Muscle of leg (tissue), 11 donors: Measurements from ENCODE around the gene CEP97. TPM values are rescaled to one million over a fixed set of nuclear protein-coding genes. Genes with fewer than 3 reads are reported as not detected.
"Not testable (repeated sequence)": the region's sequence is repeated elsewhere in the genome, so short reads cannot be mapped to it uniquely, and the experiment has no call there.

Source experiments
- DNase-seq: peaks from one replicate; pipeline ENCODE4 v3.0.0; 2013
- H3K27ac ChIP-seq: one replicate; pipeline ENCODE4 v1.5.1; 2013; ENCODE audit warnings: mild to moderate bottlenecking, low read length, control low read depth
- H3K27me3 ChIP-seq: one replicate; pipeline ENCODE4 v1.6.1; 2013; ENCODE audit warnings: low read length; ENCODE audit not compliant: control insufficient read depth, insufficient read depth
- H3K36me3 ChIP-seq: one replicate; pipeline ENCODE4 v1.6.1; 2013; ENCODE audit warnings: low read length; ENCODE audit not compliant: control insufficient read depth, insufficient read depth
- H3K4me1 ChIP-seq: one replicate; pipeline ENCODE4 v1.6.1; 2013; ENCODE audit warnings: low read length; ENCODE audit not compliant: control insufficient read depth, insufficient read depth
- H3K4me3 ChIP-seq: one replicate; pipeline ENCODE4 v1.5.1; 2013; ENCODE audit warnings: low read length, control low read depth
- H3K9me3 ChIP-seq: replicated peaks from 2 replicates; pipeline ENCODE4 v1.6.1; 2013; ENCODE audit warnings: low read depth, low read length; ENCODE audit not compliant: control insufficient read depth
- WGBS: methylation state at CpG from one replicate; pipeline ENCODE4 v1.1.5; 2013; ENCODE audit warnings: missing lambda C conversion rate; ENCODE audit not compliant: insufficient coverage; 5-methylcytosine and 5-hydroxymethylcytosine counted together
- polyA plus RNA-seq, 8 donors: library from polyadenylated mRNA; unstranded; fragments of 120-200 nt; gene quantifications; one replicate each; pipeline versions ENCODE4 v1.2.1 to v1.2.3, GENCODE V29; 2013; ENCODE audit warnings: inconsistent platforms in 1 of 8, low replicate concordance in 1 of 8; ENCODE audit not compliant: insufficient read length in 8 of 8, insufficient read depth in 1 of 8
- total RNA-seq: library from RNA; stranded (reverse); fragments of 120-200 nt; gene quantifications from one replicate; pipeline ENCODE4 v1.2.4, GENCODE V29; 2013

CEP97 gene
- total and polyA plus RNA-seq, 9 donors, result 6.9 to 17.8 (median 10.9) TPM

DNA sequence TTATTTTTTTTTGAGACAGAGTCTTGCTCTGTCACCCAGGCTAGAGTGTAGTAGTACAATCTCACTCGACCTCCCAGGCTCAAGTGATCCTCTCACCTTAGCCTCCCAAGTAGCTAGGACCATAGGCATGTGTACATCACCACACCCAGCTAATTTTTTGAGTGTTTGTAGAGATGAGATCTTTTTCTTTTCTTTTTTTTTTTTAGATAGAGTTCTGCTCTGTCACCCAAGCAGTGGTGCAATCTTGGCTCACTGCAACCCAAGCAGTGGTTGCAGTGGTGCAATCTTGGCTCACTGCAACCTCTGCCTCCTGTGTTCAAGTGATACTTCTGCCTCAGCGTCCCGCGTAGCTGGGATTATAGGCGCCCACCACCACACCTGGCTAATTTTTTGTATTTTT, 5.2 kb downstream of the CEP97 start:
- Histone ChIP-seq H3K27ac (no peak overlapping the region), H3K4me1 (peaks cover 4% of the 10 kb centered on the region), H3K9me3 (no peaks in the 10 kb centered on the region), H3K4me3 (no peak overlapping the region), H3K36me3 (peaks cover 46% of the 10 kb centered on the region), H3K27me3 (no peaks in the 10 kb centered on the region)
- no peak for DNase-seq
- no CpG with 5 or more reads among the region's 5 CpGs for WGBS

DNA sequence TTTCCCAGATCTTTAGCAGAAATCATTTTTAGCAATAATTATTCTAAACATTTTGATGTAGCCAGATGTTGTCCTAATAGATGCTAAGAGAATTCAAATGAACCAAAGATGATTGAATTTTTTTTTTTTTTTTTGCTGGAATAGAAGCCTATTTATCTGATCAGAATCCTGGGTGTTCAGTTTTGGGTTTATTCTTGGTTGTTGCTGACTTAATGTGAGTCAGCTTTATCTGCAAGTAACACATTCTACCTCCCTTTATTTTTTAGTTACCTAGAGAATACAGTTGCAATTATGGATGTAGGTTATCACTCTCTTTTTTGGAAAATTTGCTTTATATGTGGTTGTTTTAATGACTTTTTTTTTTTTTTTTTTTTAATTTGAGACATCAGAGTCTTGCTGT, 6.4 kb downstream of the CEP97 start:
- Histone ChIP-seq H3K27ac (no peak overlapping the region), H3K9me3 (peaks cover 1% of the 10 kb centered on the region), H3K36me3 (peaks cover 56% of the 10 kb centered on the region), H3K4me3 (no peak overlapping the region), H3K4me1 (peaks cover 1% of the 10 kb centered on the region), H3K27me3 (no peaks in the 10 kb centered on the region)
- no peak for DNase-seq

- Histone ChIP-seq H3K4me1 (no peaks in the 10 kb centered on the region), H3K27me3 (no peaks in the 10 kb centered on the region), H3K4me3 (no peak overlapping the region), H3K9me3 (peaks cover 5% of the 10 kb centered on the region), H3K36me3 (peaks cover 62% of the 10 kb centered on the region), H3K27ac (peak overlapping the region; percentile 29)
- no CpG with 5 or more reads among the region's 4 CpGs for WGBS
- peak; percentile 43 for DNase-seq
Observed at GRCh38 chr3:101732240-101732641, 7.8 kb downstream of the CEP97 start.

DNA sequence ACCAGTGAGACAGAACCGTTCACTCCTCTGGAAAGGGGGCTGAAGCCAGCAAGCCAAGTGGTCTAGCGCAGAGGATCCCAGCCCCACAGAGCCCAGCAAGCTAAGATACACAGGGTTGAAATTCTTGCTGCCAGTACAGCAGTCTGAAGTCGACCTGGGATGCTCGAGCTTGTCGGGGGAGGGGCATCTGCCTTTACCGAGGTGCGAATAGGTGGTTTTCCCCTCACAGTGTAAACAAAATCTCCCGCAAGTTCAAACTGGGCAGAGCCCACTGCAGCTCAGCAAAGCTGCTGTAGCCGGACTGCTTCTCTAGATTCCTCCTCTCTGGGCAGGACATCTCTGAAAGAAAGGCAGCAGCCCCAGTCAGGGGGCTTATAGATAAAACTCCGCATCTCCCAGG, 11.4 kb downstream of the CEP97 start:
- no peak for DNase-seq
- Histone ChIP-seq H3K27me3 (no peaks in the 10 kb centered on the region), H3K4me3 (no peak overlapping the region), H3K36me3 (peaks cover 45% of the 10 kb centered on the region), H3K9me3 (peaks cover 11% of the 10 kb centered on the region), H3K4me1 (no peaks in the 10 kb centered on the region), H3K27ac (no peak overlapping the region)
- WGBS, result 98% methylated on average over 10 of the region's 10 CpGs

- H3K9me3 ChIP-seq, result peaks cover 10% of the 10 kb centered on the region
- not testable (repeated sequence) for H3K36me3 ChIP-seq, DNase-seq, H3K27ac ChIP-seq, H3K4me3 ChIP-seq, H3K27me3 ChIP-seq, H3K4me1 ChIP-seq
- 100% methylated on average over 1 of the region's 3 CpGs for WGBS
Observed at GRCh38 chr3:101741914-101742313, 17.5 kb downstream of the CEP97 start.

DNA sequence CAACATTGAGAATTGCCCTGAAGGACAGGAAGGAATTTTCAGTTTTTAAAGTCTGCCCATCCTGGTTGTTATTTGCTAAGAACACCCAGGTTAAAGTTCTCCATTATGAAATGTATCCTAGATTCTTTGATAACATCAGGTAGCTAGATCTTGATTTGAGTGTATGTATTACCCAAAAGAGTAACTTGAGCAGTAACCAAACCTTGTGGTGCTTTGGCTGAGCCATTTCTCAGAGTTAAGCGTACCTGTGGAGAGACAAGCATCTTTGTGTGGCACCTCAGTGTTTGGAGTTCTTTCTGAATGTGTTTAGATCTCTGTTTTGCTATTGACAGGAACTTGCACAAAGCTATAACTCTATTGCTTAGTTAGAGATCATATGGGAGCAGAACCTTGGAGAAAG, 20.4 kb downstream of the CEP97 start:
- DNase-seq, result no peak
- Histone ChIP-seq H3K27me3 (no peaks in the 10 kb centered on the region), H3K27ac (no peak overlapping the region), H3K4me3 (no peak overlapping the region), H3K4me1 (no peaks in the 10 kb centered on the region), H3K36me3 (peaks cover 4% of the 10 kb centered on the region), H3K9me3 (peaks cover 3% of the 10 kb centered on the region)
- 83% methylated on average over 1 of the region's 1 CpG for WGBS

DNA sequence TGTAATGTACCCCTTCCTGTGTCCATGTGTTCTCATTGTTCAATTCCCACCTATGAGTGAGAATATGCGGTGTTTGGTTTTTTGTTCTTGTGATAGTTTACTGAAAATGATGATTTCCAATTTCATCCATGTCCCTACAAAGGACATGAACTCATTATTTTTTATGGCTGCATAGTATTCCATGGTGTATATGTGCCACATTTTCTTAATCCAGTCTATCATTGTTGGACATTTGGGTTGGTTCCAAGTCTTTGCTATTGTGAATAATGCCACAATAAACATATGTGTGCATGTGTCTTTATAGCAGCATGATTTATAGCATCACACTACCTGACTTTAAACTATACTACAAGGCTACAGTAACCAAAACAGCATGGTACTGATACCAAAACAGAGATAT, 21.5 kb downstream of the CEP97 start:
- not testable (repeated sequence) for H3K27ac ChIP-seq, DNase-seq, H3K4me3 ChIP-seq, H3K9me3 ChIP-seq, H3K27me3 ChIP-seq, H3K36me3 ChIP-seq, H3K4me1 ChIP-seq
- no CpG with 5 or more reads among the region's 1 CpG for WGBS

DNA sequence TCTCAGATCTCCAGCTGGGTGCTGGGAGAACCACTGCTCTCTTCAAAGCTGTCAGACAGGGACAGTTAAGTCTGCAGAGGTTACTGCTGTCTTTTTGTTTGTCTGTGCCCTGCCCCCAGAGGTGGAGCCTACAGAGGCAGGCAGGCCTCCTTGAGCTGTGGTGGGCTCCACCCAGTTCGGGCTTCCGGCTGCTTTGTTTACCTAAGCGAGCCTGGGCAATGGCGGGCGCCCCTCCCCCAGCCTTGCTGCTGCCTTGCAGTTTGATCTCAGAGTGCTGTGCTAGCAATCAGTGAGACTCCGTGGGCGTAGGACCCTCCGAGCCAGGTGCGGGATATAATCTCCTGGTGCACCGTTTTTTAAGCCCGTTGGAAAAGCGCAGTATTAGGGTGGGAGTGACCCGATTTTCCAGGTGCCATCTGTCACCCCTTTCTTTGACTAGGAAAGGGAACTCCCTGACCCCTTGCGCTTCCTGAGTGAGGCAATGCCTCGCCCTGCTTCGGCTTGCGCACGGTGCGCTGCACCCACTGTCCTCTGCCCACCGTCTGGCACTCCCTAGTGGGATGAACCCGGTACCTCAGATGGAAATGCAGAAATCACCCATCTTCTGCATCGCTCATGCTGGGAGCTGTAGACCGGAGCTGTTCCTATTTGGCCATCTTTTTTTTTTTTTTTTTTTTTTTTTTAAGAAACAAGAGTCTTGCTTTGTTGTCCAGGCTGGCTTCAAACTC, 29.1 kb downstream of the CEP97 start:
- H3K27ac ChIP-seq, H3K27me3 ChIP-seq, H3K4me1 ChIP-seq, DNase-seq, H3K4me3 ChIP-seq, H3K9me3 ChIP-seq: not testable (repeated sequence)
- peaks cover 24% of the 10 kb centered on the region for H3K36me3 ChIP-seq
- 98% methylated on average over 8 of the region's 23 CpGs for WGBS

DNA sequence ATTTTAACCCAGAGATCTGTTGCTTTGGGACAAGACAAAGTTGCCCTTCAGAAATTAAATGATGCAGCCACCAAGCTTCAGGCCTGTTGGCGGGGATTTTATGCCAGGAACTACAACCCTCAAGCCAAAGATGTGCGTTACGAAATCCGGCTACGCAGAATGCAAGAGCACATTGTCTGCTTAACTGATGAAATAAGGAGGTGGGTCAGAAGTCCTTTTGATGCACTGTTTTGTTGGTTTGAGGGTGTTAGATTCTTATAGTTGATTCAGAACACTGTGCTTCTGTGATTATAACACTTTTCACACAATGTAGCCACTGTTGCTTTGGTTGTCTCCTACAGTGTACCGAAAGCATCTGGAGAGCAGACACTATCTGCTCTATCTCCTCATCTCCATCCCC, 33.8 kb downstream of the CEP97 start:
- peaks cover 39% of the 10 kb centered on the region for H3K36me3 ChIP-seq
- no peaks in the 10 kb centered on the region for H3K27me3 ChIP-seq
- 88% methylated on average over 1 of the region's 6 CpGs for WGBS
- no peak for DNase-seq
- no peak overlapping the region for H3K27ac ChIP-seq
- H3K4me1 ChIP-seq, result no peaks in the 10 kb centered on the region
- H3K9me3 ChIP-seq, result no peaks in the 10 kb centered on the region
- no peak overlapping the region for H3K4me3 ChIP-seq

GRCh38 chr3:101762041-101762646, 37.7 kb downstream of the CEP97 start:
- WGBS, result no CpG with 5 or more reads among the region's 3 CpGs
- Histone ChIP-seq H3K36me3 (peaks cover 38% of the 10 kb centered on the region), H3K9me3 (no peaks in the 10 kb centered on the region), H3K4me1 (no peaks in the 10 kb centered on the region), H3K27me3 (no peaks in the 10 kb centered on the region), H3K27ac (no peak overlapping the region), H3K4me3 (no peak overlapping the region)
- no peak for DNase-seq
